ENCODE data around the gene SCARB1.
A peak's percentile ranks its signal among the peaks of the same experiment; 100 is the strongest.

SCARB1 gene

DNA sequence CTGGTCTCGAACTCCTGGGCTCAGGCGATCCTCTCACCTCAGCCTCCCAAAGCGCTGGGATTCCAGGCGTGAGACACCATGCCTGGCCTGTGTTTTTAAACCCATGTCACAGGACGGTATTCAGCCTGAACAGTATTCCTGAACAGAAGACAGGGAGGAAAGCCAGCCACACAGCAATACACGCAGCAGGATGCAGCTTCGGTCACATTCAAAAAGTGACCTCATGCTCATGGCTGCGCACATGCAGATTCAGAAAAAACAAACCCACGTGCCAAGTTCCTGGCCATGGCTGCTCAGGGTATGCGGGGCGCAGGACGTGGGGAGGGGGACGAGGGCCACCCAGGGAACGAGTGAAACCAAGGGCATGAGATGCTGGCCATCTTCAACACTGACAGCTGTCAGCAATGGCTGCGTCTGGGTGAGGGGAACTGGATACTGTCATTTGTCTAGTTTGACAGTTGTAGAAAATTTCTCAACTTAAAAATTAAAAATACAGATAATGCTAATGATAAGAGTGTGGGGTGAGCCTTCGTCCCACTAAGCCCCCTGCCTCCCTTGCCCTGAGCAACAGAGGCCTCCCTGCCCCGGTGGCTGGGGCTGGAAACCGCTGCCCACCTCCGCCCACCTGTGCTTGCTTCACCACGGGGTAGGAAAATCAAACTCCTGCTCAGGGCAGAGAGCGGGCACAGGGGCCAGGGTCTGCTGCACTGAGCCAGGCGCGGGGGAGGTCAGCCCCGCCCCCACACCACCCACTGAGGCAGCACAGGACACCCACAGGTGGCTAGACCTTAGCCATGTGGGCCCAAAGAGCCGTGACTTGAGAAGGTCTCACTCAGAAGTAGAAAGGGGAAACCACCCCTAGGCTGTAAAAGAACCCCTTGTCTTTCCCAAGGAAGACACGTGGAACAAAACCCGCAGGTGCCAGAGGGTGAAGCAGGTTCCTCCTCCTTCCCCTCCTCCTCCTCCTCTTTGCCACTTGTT, 84.2 kb downstream of the SCARB1 start:
- DNase-seq (ENCODE audit: low read depth), result peak; percentile 30
- TF ChIP-seq, protein P1, sequence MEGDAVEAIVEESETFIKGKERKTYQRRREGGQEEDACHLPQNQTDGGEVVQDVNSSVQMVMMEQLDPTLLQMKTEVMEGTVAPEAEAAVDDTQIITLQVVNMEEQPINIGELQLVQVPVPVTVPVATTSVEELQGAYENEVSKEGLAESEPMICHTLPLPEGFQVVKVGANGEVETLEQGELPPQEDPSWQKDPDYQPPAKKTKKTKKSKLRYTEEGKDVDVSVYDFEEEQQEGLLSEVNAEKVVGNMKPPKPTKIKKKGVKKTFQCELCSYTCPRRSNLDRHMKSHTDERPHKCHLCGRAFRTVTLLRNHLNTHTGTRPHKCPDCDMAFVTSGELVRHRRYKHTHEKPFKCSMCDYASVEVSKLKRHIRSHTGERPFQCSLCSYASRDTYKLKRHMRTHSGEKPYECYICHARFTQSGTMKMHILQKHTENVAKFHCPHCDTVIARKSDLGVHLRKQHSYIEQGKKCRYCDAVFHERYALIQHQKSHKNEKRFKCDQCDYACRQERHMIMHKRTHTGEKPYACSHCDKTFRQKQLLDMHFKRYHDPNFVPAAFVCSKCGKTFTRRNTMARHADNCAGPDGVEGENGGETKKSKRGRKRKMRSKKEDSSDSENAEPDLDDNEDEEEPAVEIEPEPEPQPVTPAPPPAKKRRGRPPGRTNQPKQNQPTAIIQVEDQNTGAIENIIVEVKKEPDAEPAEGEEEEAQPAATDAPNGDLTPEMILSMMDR (conservative IDR thresholded peaks at IDR 0.05; ENCODE audit: control insufficient read depth, insufficient read depth, low read depth, low read length), result no peak

DNA sequence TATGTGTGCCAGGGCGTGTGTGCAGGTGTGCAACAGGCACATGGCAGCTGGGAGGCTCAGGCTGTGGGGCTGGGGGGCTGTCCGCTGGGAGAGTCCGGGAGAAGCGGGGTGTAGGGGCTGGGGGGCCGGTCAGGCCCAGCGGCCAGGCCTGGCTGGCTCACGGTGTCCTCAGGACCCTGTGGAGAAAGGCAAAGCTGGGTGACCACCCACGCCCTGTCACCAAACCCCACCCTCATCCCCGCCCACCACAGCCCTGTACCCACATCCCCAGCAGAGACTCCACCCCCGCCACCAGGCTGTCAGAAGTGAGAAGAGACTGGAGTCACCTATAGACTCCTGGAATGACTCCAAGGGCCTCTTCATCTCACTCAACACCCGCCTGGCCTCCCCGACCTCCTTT, 85.3 kb downstream of the SCARB1 start:
- TF ChIP-seq, protein P1 (conservative IDR thresholded peaks at IDR 0.05; ENCODE audit: control insufficient read depth, insufficient read depth, low read depth, low read length), result no peak
- H3K4me3 ChIP-seq (ENCODE audit: control insufficient read depth, low read depth, low read length), result no peak overlapping the region
- no peak for DNase-seq (ENCODE audit: low read depth)

More for the DNA sequence above, 84.2 kb downstream of the SCARB1 start:
- H3K4me3 ChIP-seq (ENCODE audit: control insufficient read depth, low read depth, low read length), result no peak overlapping the region

DNA sequence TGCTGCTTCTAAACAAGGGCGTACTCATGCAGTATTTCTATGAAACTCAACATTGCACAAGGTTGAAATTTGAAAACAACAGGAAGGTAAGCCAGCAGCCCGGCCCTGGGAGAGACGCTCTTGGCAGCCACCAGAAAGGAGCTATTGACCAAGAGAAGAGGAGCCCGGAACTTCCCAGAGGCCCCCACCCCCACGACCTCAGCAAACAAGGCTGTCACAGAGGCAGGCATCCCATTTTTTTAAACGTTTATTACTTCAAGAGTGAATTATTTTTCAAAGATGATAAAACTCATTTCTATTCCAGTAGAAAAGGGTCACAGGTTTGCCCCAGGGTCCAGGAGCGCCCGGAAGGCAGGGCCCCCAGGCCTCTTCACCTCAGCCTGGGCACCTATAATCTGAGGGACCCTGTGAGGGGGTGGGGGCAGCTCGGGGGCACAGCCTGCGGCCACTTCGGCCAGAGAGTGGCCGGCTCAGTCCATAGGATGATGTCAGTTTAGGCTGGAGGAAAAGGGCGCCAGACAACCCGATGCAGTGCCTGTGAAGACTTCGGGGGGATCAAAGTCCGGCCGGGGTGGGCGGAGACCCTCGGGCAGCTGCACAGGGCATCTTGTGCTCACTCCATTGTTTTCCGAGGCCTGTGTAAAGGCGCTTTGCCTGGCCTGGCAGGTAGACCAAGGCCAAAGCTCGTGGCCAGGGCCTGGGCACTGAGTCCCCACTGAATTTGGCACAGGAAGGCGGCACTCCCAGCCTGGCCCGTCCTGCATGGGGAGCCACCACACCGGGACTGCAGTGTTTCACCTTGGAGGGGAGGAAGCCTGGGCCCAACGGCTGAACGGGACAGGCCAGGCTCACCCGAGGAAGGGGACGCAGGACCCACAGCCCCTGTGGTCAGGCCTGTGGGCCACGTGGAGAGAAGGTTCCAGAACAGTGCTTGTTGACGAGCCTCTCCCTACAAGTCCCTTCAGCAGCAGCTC, 86.0 kb downstream of the SCARB1 start:
- H3K4me3 ChIP-seq (ENCODE audit: control insufficient read depth, low read depth, low read length), result no peak overlapping the region
- peak; percentile 62 for DNase-seq (ENCODE audit: low read depth)
- TF ChIP-seq, protein P1 (conservative IDR thresholded peaks at IDR 0.05; ENCODE audit: control insufficient read depth, insufficient read depth, low read depth, low read length), result no peak

DNA sequence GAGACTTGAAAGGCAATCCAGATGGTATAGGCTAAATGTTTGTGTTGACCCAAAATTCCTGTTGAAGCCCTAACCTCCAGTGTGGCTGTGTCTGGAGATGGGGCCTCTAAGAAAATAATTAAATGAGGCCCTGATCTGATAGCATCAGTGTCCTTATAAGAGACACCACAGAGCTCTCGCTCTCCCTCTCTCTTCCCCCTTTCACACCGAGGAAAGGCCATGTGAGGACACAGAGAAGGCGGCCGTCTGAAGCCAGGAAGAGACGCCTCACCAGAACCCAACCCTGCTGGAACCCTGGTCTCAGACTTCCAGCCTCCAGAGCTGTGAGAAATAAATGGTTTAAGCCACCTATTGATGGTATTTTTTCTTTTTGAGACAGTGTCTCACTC, 87.5 kb downstream of the SCARB1 start:
- TF ChIP-seq, protein P1 (conservative IDR thresholded peaks at IDR 0.05; ENCODE audit: control insufficient read depth, insufficient read depth, low read depth, low read length), result no peak
- no peak overlapping the region for H3K4me3 ChIP-seq (ENCODE audit: control insufficient read depth, low read depth, low read length)
- DNase-seq (ENCODE audit: low read depth), result no peak

DNA sequence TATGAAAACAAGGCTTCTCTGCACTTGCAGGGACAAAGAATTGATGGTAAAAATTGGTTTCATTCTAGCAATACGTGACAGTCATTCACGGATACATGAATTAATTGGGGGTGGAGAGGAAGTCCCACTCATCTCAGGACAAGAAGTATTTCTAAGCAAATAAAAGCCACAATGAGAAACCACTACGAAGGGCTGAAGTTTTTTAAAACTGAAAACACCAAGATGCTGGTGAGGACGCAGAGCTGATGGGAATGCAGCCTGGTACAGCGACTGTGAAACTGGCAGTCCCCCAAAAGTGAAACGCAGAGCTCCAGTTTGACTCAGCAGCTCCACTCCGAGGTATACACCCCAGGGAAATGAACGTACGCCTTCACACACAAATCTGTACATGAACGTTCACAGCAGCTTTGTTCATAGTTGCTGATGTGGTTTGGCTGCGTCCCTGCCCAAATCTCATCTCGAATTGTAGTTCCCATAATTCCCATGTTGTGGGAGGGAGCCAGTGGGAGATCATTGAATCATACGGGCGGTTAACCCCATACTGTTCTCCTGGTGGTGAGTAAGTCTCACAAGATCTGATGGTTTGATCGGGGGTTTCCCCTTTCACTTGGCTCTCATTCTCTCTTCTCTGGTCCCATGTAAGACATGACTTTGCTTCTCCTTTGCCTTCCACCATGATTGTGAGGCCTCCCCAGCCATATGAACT, 89.0 kb downstream of the SCARB1 start:
- TF ChIP-seq, protein P1 (conservative IDR thresholded peaks at IDR 0.05; ENCODE audit: control insufficient read depth, insufficient read depth, low read depth, low read length), result peak; percentile 2
- peak; percentile 100 for DNase-seq (ENCODE audit: low read depth)

DNA sequence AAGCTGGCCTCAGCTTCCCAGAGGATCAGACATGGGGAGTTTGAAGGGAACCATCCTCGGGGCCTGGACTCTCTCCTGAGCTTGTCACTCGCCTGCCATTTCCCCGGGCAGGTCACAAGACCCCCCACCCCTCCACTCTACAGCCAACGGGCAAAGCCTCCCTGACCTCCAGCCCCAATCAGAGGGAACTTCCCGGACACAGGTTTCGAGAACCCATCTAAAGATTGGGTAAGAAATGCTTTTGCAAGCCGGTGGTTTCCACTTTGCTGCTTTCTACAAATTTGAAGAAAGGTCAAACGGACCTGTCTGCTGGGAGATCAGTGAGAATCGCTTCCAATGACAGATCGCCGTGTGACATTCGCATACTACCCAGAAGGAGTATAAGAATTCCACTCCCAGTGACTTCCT, 89.6 kb downstream of the SCARB1 start:
- TF ChIP-seq, protein P1 (conservative IDR thresholded peaks at IDR 0.05; ENCODE audit: control insufficient read depth, insufficient read depth, low read depth, low read length), result no peak
- peak overlapping the region; percentile 40 for H3K4me3 ChIP-seq (ENCODE audit: control insufficient read depth, low read depth, low read length)
- peak; percentile 77 for DNase-seq (ENCODE audit: low read depth)

More for the DNA sequence above, 89.0 kb downstream of the SCARB1 start:
- H3K4me3 ChIP-seq (ENCODE audit: control insufficient read depth, low read depth, low read length), result peak overlapping the region; percentile 40

Data from fibroblast of mammary gland (primary cell).